Measurements from ENCODE around the gene RTN4RL2. TPM values are rescaled to one million over a fixed set of nuclear protein-coding genes. Genes with fewer than 3 reads are reported as not detected.

The RTN4RL2 gene
- polyA plus RNA-seq, 1 donor from 2014 or later, result 0.66 TPM

GRCh38 chr11:57475671-57476046 is 15.3 kb downstream of the RTN4RL2 start:
- Histone ChIP-seq H3K4me3 (ENCODE audit: low read length) (no peak overlapping the region), H3K4me2 (ENCODE audit: low read length) (no peak overlapping the region), H3K9ac (ENCODE audit: low read length) (no peak overlapping the region), H3K27me3 (ENCODE audit: insufficient read depth, low read depth, low read length) (peaks cover 12% of the 10 kb centered on the region), H3K36me3 (ENCODE audit: insufficient read depth, low read length) (no peaks in the 10 kb centered on the region), H3K9me3 (ENCODE audit: low read length) (no peaks in the 10 kb centered on the region), H3F3A (ENCODE audit: insufficient read depth, low read length, poor library complexity, severe bottlenecking) (no peaks in the 10 kb centered on the region), H3K9me2 (ENCODE audit: insufficient read depth, low read length) (no peaks in the 10 kb centered on the region), H3K27ac (ENCODE audit: low read length) (no peak overlapping the region), H4K20me1 (ENCODE audit: insufficient read depth) (no peaks in the 10 kb centered on the region), H2AFZ (ENCODE audit: low read depth, low read length) (no peak overlapping the region), H3K79me2 (replicated peaks; ENCODE audit: insufficient read depth, low read length) (no peaks in the 10 kb centered on the region)
- TF ChIP-seq TAF1 (IDR thresholded peaks at IDR 0.05; ENCODE audit: low read depth) (no peak), EP300 (conservative IDR thresholded peaks at IDR 0.05; ENCODE audit: poor library complexity, severe bottlenecking) (no peak), POLR2AphosphoS5 (IDR thresholded peaks at IDR 0.05) (no peak), CTCF (IDR thresholded peaks at IDR 0.05; ENCODE audit: poor library complexity, severe bottlenecking) (no peak), EZH2 (IDR thresholded peaks at IDR 0.05; ENCODE audit: borderline replicate concordance, insufficient read depth, low read length, poor library complexity, severe bottlenecking) (no peak), SMC3 (conservative IDR thresholded peaks at IDR 0.05; ENCODE audit: poor library complexity) (no peak), RAD21 (conservative IDR thresholded peaks at IDR 0.05) (no peak)

- H3K27me3 ChIP-seq (ENCODE audit: insufficient read depth, low read depth, low read length), result peaks cover 17% of the 10 kb centered on the region
- no peaks in the 10 kb centered on the region for H3K9me3 ChIP-seq (ENCODE audit: low read length)
- H3K4me3 ChIP-seq (ENCODE audit: low read length), result no peak overlapping the region
- H2AFZ ChIP-seq (ENCODE audit: low read depth, low read length), result no peak overlapping the region
- no peak overlapping the region for H3K9ac ChIP-seq (ENCODE audit: low read length)
- TF ChIP-seq EP300 (conservative IDR thresholded peaks at IDR 0.05; ENCODE audit: poor library complexity, severe bottlenecking), result no peak
- TF ChIP-seq POLR2AphosphoS5 (IDR thresholded peaks at IDR 0.05), result no peak
- no peak for TF ChIP-seq RAD21 (conservative IDR thresholded peaks at IDR 0.05)
- TF ChIP-seq SMC3 (conservative IDR thresholded peaks at IDR 0.05; ENCODE audit: poor library complexity), result no peak
- no peak for TF ChIP-seq EZH2 (IDR thresholded peaks at IDR 0.05; ENCODE audit: borderline replicate concordance, insufficient read depth, low read length, poor library complexity, severe bottlenecking)
- no peaks in the 10 kb centered on the region for H3K9me2 ChIP-seq (ENCODE audit: insufficient read depth, low read length)
- H3K36me3 ChIP-seq (ENCODE audit: insufficient read depth, low read length), result no peaks in the 10 kb centered on the region
- H3K79me2 ChIP-seq (replicated peaks; ENCODE audit: insufficient read depth, low read length), result no peaks in the 10 kb centered on the region
- H3K27ac ChIP-seq (ENCODE audit: low read length), result no peak overlapping the region
- H4K20me1 ChIP-seq (ENCODE audit: insufficient read depth), result no peaks in the 10 kb centered on the region
- no peak overlapping the region for H3K4me2 ChIP-seq (ENCODE audit: low read length)
- H3F3A ChIP-seq (ENCODE audit: insufficient read depth, low read length, poor library complexity, severe bottlenecking), result no peaks in the 10 kb centered on the region
Measured at GRCh38 chr11:57476047-57476756, 15.9 kb downstream of the RTN4RL2 start.

GRCh38 chr11:57476757-57477506 is 16.6 kb downstream of the RTN4RL2 start:
- no peak for TF ChIP-seq SMC3 (conservative IDR thresholded peaks at IDR 0.05; ENCODE audit: poor library complexity)
- no peak for TF ChIP-seq TAF1 (IDR thresholded peaks at IDR 0.05; ENCODE audit: low read depth)
- TF ChIP-seq EZH2 (IDR thresholded peaks at IDR 0.05; ENCODE audit: borderline replicate concordance, insufficient read depth, low read length, poor library complexity, severe bottlenecking), result no peak
- no peak for TF ChIP-seq RAD21 (conservative IDR thresholded peaks at IDR 0.05)
- TF ChIP-seq EP300 (conservative IDR thresholded peaks at IDR 0.05; ENCODE audit: poor library complexity, severe bottlenecking), result no peak
- no peak for TF ChIP-seq REST (IDR thresholded peaks at IDR 0.05; ENCODE audit: borderline replicate concordance)
- no peak for TF ChIP-seq POLR2AphosphoS5 (IDR thresholded peaks at IDR 0.05)
- TF ChIP-seq MXI1 (conservative IDR thresholded peaks at IDR 0.05; ENCODE audit: poor library complexity, severe bottlenecking), result no peak
- TF ChIP-seq CTCF (IDR thresholded peaks at IDR 0.05; ENCODE audit: poor library complexity, severe bottlenecking), result no peak
- H3K9ac ChIP-seq (ENCODE audit: low read length), result no peak overlapping the region
- no peak overlapping the region for H3K4me2 ChIP-seq (ENCODE audit: low read length)

More at GRCh38 chr11:57476757-57477506, 16.6 kb downstream of the RTN4RL2 start:
- Histone ChIP-seq H3K4me3 (ENCODE audit: low read length) (no peak overlapping the region), H3K9me3 (ENCODE audit: low read length) (no peaks in the 10 kb centered on the region), H3K9me2 (ENCODE audit: insufficient read depth, low read length) (no peaks in the 10 kb centered on the region), H3K79me2 (replicated peaks; ENCODE audit: insufficient read depth, low read length) (no peaks in the 10 kb centered on the region), H4K20me1 (ENCODE audit: insufficient read depth) (no peaks in the 10 kb centered on the region), H2AFZ (ENCODE audit: low read depth, low read length) (no peak overlapping the region), H3K27ac (ENCODE audit: low read length) (no peak overlapping the region), H3K27me3 (ENCODE audit: insufficient read depth, low read depth, low read length) (peaks cover 23% of the 10 kb centered on the region), H3K36me3 (ENCODE audit: insufficient read depth, low read length) (no peaks in the 10 kb centered on the region), H3F3A (ENCODE audit: insufficient read depth, low read length, poor library complexity, severe bottlenecking) (no peaks in the 10 kb centered on the region)
